CD14-positive monocyte (primary cell): Measurements from ENCODE around the gene KRTAP10-3. TPM values are rescaled to one million over a fixed set of nuclear protein-coding genes. Genes with fewer than 3 reads are reported as not detected.
"Not testable (repeated sequence)": the region's sequence is repeated elsewhere in the genome, so short reads cannot be mapped to it uniquely, and the experiment has no call there.

Experiments
- DNase-seq, 3 donors: peaks; one replicate each; pipeline ENCODE4 v3.0.0-alpha.2; 2011 to 2022
- H2AFZ ChIP-seq: 2 replicates; pipeline ENCODE4 v1.6.0; 2012; ENCODE audit warnings: mild to moderate bottlenecking, low read depth, low read length, inconsistent platforms; ENCODE audit not compliant: insufficient read depth, poor library complexity, severe bottlenecking
- H3K27ac ChIP-seq, 2 donors: 1 replicate in 1 of 2; 2 replicates in 1 of 2; pipeline ENCODE4 v1.5.1; 2012 to 2013; ENCODE audit warnings: low read length in 2 of 2, control low read depth in 1 of 2, inconsistent platforms in 1 of 2, low read depth in 1 of 2, mild to moderate bottlenecking in 1 of 2
- H3K27me3 ChIP-seq, 2 donors: one replicate each; pipeline versions ENCODE4 v1.6.0 to v1.6.1; 2011 to 2013; ENCODE audit warnings: low read length in 2 of 2; ENCODE audit not compliant: control insufficient read depth in 2 of 2, insufficient read depth in 2 of 2
- H3K36me3 ChIP-seq, 2 donors: replicated peaks in 1 of 2; 1 replicate in 1 of 2; 2 replicates in 1 of 2; pipeline versions ENCODE4 v1.5.1 to v1.6.1; 2012 to 2013; ENCODE audit warnings: low read length in 2 of 2, control low read depth in 1 of 2, inconsistent platforms in 1 of 2, mild to moderate bottlenecking in 1 of 2; ENCODE audit not compliant: insufficient read depth in 2 of 2, control insufficient read depth in 1 of 2
- H3K4me1 ChIP-seq, 2 donors: 1 replicate in 1 of 2; 2 replicates in 1 of 2; pipeline versions ENCODE4 v1.5.1 to v1.6.1; 2012 to 2013; ENCODE audit warnings: low read length in 2 of 2, control low read depth in 1 of 2, inconsistent platforms in 1 of 2, mild to moderate bottlenecking in 1 of 2, moderate library complexity in 1 of 2; ENCODE audit not compliant: insufficient read depth in 2 of 2, control insufficient read depth in 1 of 2
- H3K4me2 ChIP-seq: replicated peaks from 2 replicates; pipeline ENCODE3; 2012; ENCODE audit warnings: low read length, moderate library complexity, mild to moderate bottlenecking; ENCODE audit not compliant: poor library complexity, severe bottlenecking; ENCODE audit errors: extremely low read depth
- H3K4me3 ChIP-seq, 3 experiments: fragments of 200-600 bp in 1 of 3; sonication (generic) in 1 of 3; replicated peaks in 1 of 3; 1 replicate in 2 of 3; 2 replicates in 1 of 3; pipeline ENCODE4 v1.5.1; 2011 to 2013; ENCODE audit warnings: low read length in 3 of 3, mild to moderate bottlenecking in 3 of 3, control low read depth in 2 of 3, low read depth in 2 of 3, inconsistent platforms in 1 of 3, moderate library complexity in 1 of 3
- H3K79me2 ChIP-seq: 2 replicates; pipeline ENCODE4 v1.6.0; 2012; ENCODE audit warnings: mild to moderate bottlenecking, control low read depth, inconsistent platforms, low read length, moderate library complexity; ENCODE audit not compliant: insufficient read depth
- H3K9ac ChIP-seq: 2 replicates; pipeline ENCODE4 v1.6.0; 2017; ENCODE audit warnings: low read length, mild to moderate bottlenecking; ENCODE audit not compliant: insufficient read depth, poor library complexity, severe bottlenecking
- H3K9me3 ChIP-seq, 2 donors: replicated peaks in 1 of 2; 1 replicate in 1 of 2; 2 replicates in 1 of 2; pipeline versions ENCODE4 v1.5.1 to v1.6.1; 2012 to 2013; ENCODE audit warnings: low read length in 2 of 2, control low read depth in 1 of 2; ENCODE audit not compliant: control insufficient read depth in 1 of 2, insufficient read depth in 1 of 2
- H4K20me1 ChIP-seq: 2 replicates; pipeline ENCODE4 v1.6.0; 2012; ENCODE audit warnings: mild to moderate bottlenecking, low read length, control low read depth, moderate library complexity; ENCODE audit not compliant: insufficient read depth
- H3K27ac Mint-ChIP-seq, 7 donors: one replicate each; pipeline ENCODE4 v1.8.0; 2020; ENCODE audit warnings: mild to moderate bottlenecking in 7 of 7, mixed read lengths in 7 of 7, moderate library complexity in 6 of 7, inconsistent platforms in 2 of 7
- H3K27me3 Mint-ChIP-seq, 3 donors: one replicate each; pipeline ENCODE4 v1.8.0; 2021 to 2022; ENCODE audit warnings: low read depth in 3 of 3, mild to moderate bottlenecking in 3 of 3, mixed read lengths in 3 of 3, moderate library complexity in 3 of 3, inconsistent platforms in 1 of 3
- H3K36me3 Mint-ChIP-seq, 2 donors: one replicate each; pipeline ENCODE4 v1.8.0; 2020; ENCODE audit warnings: mixed read lengths in 2 of 2, inconsistent platforms in 1 of 2, mild to moderate bottlenecking in 1 of 2
- H3K4me1 Mint-ChIP-seq: one replicate; pipeline ENCODE4 v1.8.0; 2020; ENCODE audit warnings: mild to moderate bottlenecking, mixed read lengths
- H3K4me3 Mint-ChIP-seq, 2 donors: one replicate each; pipeline ENCODE4 v1.8.0; 2020; ENCODE audit warnings: mild to moderate bottlenecking in 2 of 2, mixed read lengths in 2 of 2, moderate library complexity in 1 of 2
- H3K9me3 Mint-ChIP-seq, 7 donors: one replicate each; pipeline ENCODE4 v1.8.0; 2020 to 2022; ENCODE audit warnings: mixed read lengths in 7 of 7, mild to moderate bottlenecking in 6 of 7, moderate library complexity in 6 of 7, inconsistent platforms in 2 of 7
- CTCF ChIP-seq: fragments of 200-600 bp; IDR thresholded peaks from one replicate; pipeline ENCODE4 v1.8.0; 2022; ENCODE audit warnings: antibody characterized with exemption, mild to moderate bottlenecking
- WGBS: methylation state at CpG from one replicate; pipeline ENCODE4 v1.1.5; 2013; ENCODE audit warnings: missing lambda C conversion rate; ENCODE audit not compliant: insufficient coverage; 5-methylcytosine and 5-hydroxymethylcytosine counted together
- intact Hi-C, 2 donors: fragments of 100-400 bp; cut with micrococcal nuclease; formaldehyde crosslinking; loops; one replicate each; pipeline versions ENCODE4 v1.15.0 to v1.15.1; 2023
- polyA plus RNA-seq, 3 donors: library from polyadenylated mRNA; depleted of rRNA in 1 of 3; unstranded in 2 of 3; stranded (reverse) in 1 of 3; fragments of 300-500 nt in 2 of 3; fragments of >200 nt in 1 of 3; fragmentation: Illumina TruSeq in 2 of 3; gene quantifications; 1 replicate in 2 of 3; 2 replicates in 1 of 3; pipeline ENCODE4 v1.2.3, GENCODE V29; 2012 to 2021

KRTAP10-3 gene
- polyA plus RNA-seq, 3 donors = not detected

GRCh38 chr21:44564886-44565598, 6.4 kb upstream of the KRTAP10-3 start:
- no peaks in the 10 kb centered on the region for H3K27me3 ChIP-seq
- H3K9me3 ChIP-seq = peaks cover 0 to 6% of the 10 kb centered on the region in 2 donors
- no peak overlapping the region for H3K4me2 ChIP-seq
- Mint-ChIP-seq H3K4me1 (peaks cover 11% of the 10 kb centered on the region), H3K36me3 (no peaks in the 10 kb centered on the region), H3K27me3 (peaks cover 3 to 7% (median 5%) of the 10 kb centered on the region in 3 donors), H3K4me3 (no peak overlapping the region), H3K9me3 (peaks cover 3 to 17% (median 10%) of the 10 kb centered on the region in 7 donors), H3K27ac (peak overlapping the region; percentile 24 to 75 (median 61))
- no peaks in the 10 kb centered on the region for H3K79me2 ChIP-seq
- H4K20me1 ChIP-seq = no peaks in the 10 kb centered on the region
- intact Hi-C loops = no loop called here
- H3K4me1 ChIP-seq = peaks cover 0 to 4% of the 10 kb centered on the region in 2 donors
- DNase-seq = peak in 1 of 3 donors; percentile 4
- WGBS = no CpG with 5 or more reads among the region's 1 CpG
- no peak for TF ChIP-seq CTCF
- H2AFZ ChIP-seq = no peak overlapping the region
- no peak overlapping the region for H3K4me3 ChIP-seq
- peak overlapping the region in 1 of 2 donors; percentile 8 for H3K27ac ChIP-seq
- H3K9ac ChIP-seq = no peak overlapping the region
- no peaks in the 10 kb centered on the region for H3K36me3 ChIP-seq

DNA sequence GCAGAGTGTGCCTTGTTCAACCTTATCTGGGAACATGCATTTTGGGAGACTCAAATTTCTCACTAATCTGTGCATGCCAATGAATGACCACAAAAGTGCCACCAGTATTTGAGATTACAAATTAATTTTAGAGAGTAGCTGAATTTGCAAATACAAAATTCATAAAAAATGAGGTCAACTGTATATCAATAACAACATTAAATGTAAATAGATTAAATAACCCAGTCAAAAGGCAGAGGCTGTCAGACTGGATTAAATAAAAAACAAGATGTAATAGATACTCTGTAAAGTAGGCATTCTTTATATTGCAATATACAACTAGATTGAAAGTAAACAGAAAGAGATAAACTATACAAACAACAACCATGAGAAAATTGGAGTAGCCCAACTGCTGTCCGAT, 5.5 kb upstream of the KRTAP10-3 start:
- intact Hi-C loops = no loop called here
- Histone ChIP-seq H3K9ac (no peak overlapping the region), H3K27ac (no peak overlapping the region), H3K36me3 (no peaks in the 10 kb centered on the region), H4K20me1 (no peaks in the 10 kb centered on the region), H3K4me3 (no peak overlapping the region), H2AFZ (no peak overlapping the region), H3K27me3 (no peaks in the 10 kb centered on the region), H3K4me1 (peaks cover 0 to 4% of the 10 kb centered on the region in 2 donors), H3K79me2 (no peaks in the 10 kb centered on the region), H3K9me3 (peaks cover 0 to 6% of the 10 kb centered on the region in 2 donors), H3K4me2 (no peak overlapping the region)
- Mint-ChIP-seq H3K27ac (no peak overlapping the region), H3K27me3 (peaks cover 3 to 8% (median 5%) of the 10 kb centered on the region in 3 donors), H3K9me3 (peaks cover 3 to 23% (median 9%) of the 10 kb centered on the region in 7 donors), H3K36me3 (no peaks in the 10 kb centered on the region), H3K4me3 (no peak overlapping the region), H3K4me1 (peaks cover 11% of the 10 kb centered on the region)
- WGBS = no CpG with 5 or more reads among the region's 1 CpG
- DNase-seq = no peak
- no peak for TF ChIP-seq CTCF

DNA sequence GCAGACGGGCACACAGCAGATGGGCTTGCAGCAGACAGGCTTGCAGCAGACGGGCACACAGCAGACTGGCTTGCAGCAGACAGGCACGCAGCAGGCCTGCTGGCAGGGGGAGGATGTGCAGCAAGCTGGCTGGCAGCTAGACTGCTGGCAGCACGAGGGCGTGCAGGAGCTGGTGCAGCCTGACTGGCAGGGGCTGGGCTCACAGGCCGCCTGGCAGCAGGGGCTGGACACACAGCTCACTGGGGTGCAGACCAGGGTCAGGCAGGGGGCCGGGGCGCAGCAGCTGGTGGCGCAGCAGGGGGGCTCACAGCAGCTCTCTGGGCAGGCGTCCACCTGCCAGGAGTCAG, 293 bp downstream of the KRTAP10-3 start:
- intact Hi-C loops, H3K36me3 ChIP-seq: not testable (repeated sequence)
- peaks cover 2 to 25% (median 7%) of the 10 kb centered on the region in 7 donors for H3K9me3 Mint-ChIP-seq

More for the DNA sequence above, 293 bp downstream of the KRTAP10-3 start:
- not testable (repeated sequence) for H2AFZ ChIP-seq, H3K36me3 Mint-ChIP-seq, DNase-seq, H3K27ac Mint-ChIP-seq, H3K4me3 ChIP-seq, H3K27ac ChIP-seq, H3K4me2 ChIP-seq, H3K4me3 Mint-ChIP-seq, H4K20me1 ChIP-seq, H3K27me3 Mint-ChIP-seq, H3K9ac ChIP-seq, H3K79me2 ChIP-seq, H3K4me1 Mint-ChIP-seq, H3K4me1 ChIP-seq, H3K27me3 ChIP-seq, H3K9me3 ChIP-seq
- 91% methylated on average over 10 of the region's 10 CpGs for WGBS
